Measurements from ENCODE around the gene RNF157. TPM values are rescaled to one million over a fixed set of nuclear protein-coding genes. Genes with fewer than 3 reads are reported as not detected.

The RNF157 gene
- total RNA-seq, 1 experiment from 2014 or later: 11.2 TPM

- Mint-ChIP-seq H3K36me3 (no peaks in the 10 kb centered on the region), H3K27me3 (ENCODE audit: low read depth) (peaks cover 4% of the 10 kb centered on the region; the same call in 1 of the 2 replicates), H3K9me3 (no peaks in the 10 kb centered on the region), H3K4me3 (no peak overlapping the region), H3K4me1 (peaks cover 9% of the 10 kb centered on the region), H3K27ac (no peak overlapping the region)
- TF ChIP-seq, protein P1, sequence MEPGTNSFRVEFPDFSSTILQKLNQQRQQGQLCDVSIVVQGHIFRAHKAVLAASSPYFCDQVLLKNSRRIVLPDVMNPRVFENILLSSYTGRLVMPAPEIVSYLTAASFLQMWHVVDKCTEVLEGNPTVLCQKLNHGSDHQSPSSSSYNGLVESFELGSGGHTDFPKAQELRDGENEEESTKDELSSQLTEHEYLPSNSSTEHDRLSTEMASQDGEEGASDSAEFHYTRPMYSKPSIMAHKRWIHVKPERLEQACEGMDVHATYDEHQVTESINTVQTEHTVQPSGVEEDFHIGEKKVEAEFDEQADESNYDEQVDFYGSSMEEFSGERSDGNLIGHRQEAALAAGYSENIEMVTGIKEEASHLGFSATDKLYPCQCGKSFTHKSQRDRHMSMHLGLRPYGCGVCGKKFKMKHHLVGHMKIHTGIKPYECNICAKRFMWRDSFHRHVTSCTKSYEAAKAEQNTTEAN (CRISPR knock-in tag; IDR thresholded peaks at IDR 0.05): peak; percentile 79; the same call in 1 of the 2 replicates
- TF ChIP-seq ZNF317 (CRISPR knock-in tag; IDR thresholded peaks at IDR 0.05; ENCODE audit: borderline replicate concordance, low read depth): no peak
- peak; percentile 75; the same call in 1 of the 2 replicates for TF ChIP-seq GABPB1 (CRISPR knock-in tag; IDR thresholded peaks at IDR 0.05)
- no peak for TF ChIP-seq CREM (CRISPR knock-in tag; IDR thresholded peaks at IDR 0.05)
- TF ChIP-seq CDX4 (CRISPR knock-in tag; IDR thresholded peaks at IDR 0.05; ENCODE audit: borderline replicate concordance): no peak
- TF ChIP-seq, protein P2, sequence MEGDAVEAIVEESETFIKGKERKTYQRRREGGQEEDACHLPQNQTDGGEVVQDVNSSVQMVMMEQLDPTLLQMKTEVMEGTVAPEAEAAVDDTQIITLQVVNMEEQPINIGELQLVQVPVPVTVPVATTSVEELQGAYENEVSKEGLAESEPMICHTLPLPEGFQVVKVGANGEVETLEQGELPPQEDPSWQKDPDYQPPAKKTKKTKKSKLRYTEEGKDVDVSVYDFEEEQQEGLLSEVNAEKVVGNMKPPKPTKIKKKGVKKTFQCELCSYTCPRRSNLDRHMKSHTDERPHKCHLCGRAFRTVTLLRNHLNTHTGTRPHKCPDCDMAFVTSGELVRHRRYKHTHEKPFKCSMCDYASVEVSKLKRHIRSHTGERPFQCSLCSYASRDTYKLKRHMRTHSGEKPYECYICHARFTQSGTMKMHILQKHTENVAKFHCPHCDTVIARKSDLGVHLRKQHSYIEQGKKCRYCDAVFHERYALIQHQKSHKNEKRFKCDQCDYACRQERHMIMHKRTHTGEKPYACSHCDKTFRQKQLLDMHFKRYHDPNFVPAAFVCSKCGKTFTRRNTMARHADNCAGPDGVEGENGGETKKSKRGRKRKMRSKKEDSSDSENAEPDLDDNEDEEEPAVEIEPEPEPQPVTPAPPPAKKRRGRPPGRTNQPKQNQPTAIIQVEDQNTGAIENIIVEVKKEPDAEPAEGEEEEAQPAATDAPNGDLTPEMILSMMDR (IDR thresholded peaks at IDR 0.05): peak; percentile 83
- TF ChIP-seq OVOL2 (CRISPR knock-in tag; IDR thresholded peaks at IDR 0.05; ENCODE audit: borderline replicate concordance): no peak
- no peak for TF ChIP-seq RELA (CRISPR knock-in tag; IDR thresholded peaks at IDR 0.05; ENCODE audit: borderline replicate concordance)
- TF ChIP-seq MYBL2 (CRISPR knock-in tag; IDR thresholded peaks at IDR 0.05): no peak
- TF ChIP-seq, protein P3, sequence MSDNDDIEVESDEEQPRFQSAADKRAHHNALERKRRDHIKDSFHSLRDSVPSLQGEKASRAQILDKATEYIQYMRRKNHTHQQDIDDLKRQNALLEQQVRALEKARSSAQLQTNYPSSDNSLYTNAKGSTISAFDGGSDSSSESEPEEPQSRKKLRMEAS (CRISPR knock-in tag; IDR thresholded peaks at IDR 0.05): peak; percentile 30; the same call in 1 of the 2 replicates
- no peak for TF ChIP-seq FOXP1 (CRISPR knock-in tag; IDR thresholded peaks at IDR 0.05; ENCODE audit: borderline replicate concordance)
- TF ChIP-seq CREB1 (CRISPR knock-in tag; IDR thresholded peaks at IDR 0.05): no peak
- POLR2A ChIA-PET: interaction anchor here (0.7 kb wide), 1 partner anchor 293 kb away, joined by 3 read pairs; no protein-coding TSS in a partner anchor
- CTCF ChIA-PET: interaction anchor here (0.6 to 3.6 kb wide), 72 partner anchors 8 to 1728 kb away, joined by 3 to 61 read pairs (median 6); partner anchors contain the start of genes EXOC7, FOXJ1, GALR2 and MRPL38
- ATAC-seq (peak; percentile 90), DNase-seq (ENCODE audit: low spot score) (peak; percentile 94)
Observed at GRCh38 chr17:76182016-76182764, 58.1 kb downstream of the RNF157 start.

DNA sequence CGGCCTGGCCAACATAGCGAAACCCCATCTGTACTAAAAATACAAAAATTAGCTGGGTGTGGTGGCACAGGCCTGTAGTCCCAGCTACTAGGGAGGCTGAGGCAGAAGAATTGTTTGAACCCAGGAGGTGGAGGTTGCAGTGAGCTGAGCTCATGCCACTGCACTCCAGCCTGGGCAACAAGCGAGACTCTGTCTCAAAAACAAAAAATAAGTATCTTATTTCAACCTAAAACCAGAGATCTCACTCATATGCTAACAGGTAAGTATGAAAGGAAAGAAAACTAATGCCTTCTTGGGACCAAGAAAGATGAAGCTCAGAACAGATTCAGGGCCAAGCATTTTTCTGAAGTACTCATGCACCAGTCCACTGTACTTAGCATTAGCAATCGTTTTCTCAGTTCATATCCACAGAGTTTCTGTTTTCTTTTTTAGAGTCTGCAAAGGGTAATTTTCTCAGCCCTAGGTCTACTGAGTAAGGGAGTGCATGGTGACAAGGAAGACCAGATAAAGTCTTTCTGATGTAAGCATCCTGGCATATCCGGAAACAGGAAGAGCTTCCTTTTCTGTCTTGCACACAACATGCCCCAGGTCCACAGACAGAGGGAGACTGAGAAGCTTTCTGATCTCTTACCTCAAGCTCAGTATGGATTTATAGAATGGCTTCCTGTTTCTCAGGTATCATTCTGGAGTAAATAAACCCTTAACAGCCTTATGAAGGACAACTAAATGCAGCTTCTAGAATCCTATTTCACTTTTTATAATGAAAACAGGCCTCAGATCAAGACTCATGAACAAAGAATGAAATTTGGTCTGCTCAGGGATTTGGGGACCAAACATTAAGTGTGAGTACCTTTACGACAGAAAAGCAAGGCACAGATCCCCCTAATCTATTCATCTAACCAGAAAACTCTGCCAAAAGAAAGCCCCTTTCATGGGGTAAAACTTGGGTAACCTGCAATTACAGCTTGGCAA is 60.5 kb downstream of the RNF157 start:
- POLR2A ChIA-PET: no interaction called here
- Mint-ChIP-seq H3K4me1 (peaks cover 17% of the 10 kb centered on the region), H3K27ac (peak overlapping the region; percentile 61; the same call in 1 of the 2 replicates), H3K27me3 (ENCODE audit: low read depth) (peaks cover 4% of the 10 kb centered on the region; the same call in 1 of the 2 replicates), H3K4me3 (no peak overlapping the region), H3K36me3 (no peaks in the 10 kb centered on the region), H3K9me3 (no peaks in the 10 kb centered on the region)
- DNase-seq (ENCODE audit: low spot score): no peak
- no peak for ATAC-seq
- CTCF ChIA-PET: interaction anchor here (0.6 to 6.4 kb wide), 20 partner anchors 10 to 191 kb away, joined by 3 to 56 read pairs (median 4); partner anchors contain the start of genes EXOC7 and UBALD2
- TF ChIP-seq, protein P4, sequence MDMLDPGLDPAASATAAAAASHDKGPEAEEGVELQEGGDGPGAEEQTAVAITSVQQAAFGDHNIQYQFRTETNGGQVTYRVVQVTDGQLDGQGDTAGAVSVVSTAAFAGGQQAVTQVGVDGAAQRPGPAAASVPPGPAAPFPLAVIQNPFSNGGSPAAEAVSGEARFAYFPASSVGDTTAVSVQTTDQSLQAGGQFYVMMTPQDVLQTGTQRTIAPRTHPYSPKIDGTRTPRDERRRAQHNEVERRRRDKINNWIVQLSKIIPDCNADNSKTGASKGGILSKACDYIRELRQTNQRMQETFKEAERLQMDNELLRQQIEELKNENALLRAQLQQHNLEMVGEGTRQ (CRISPR knock-in tag; IDR thresholded peaks at IDR 0.05): no peak
- TF ChIP-seq, protein P5, sequence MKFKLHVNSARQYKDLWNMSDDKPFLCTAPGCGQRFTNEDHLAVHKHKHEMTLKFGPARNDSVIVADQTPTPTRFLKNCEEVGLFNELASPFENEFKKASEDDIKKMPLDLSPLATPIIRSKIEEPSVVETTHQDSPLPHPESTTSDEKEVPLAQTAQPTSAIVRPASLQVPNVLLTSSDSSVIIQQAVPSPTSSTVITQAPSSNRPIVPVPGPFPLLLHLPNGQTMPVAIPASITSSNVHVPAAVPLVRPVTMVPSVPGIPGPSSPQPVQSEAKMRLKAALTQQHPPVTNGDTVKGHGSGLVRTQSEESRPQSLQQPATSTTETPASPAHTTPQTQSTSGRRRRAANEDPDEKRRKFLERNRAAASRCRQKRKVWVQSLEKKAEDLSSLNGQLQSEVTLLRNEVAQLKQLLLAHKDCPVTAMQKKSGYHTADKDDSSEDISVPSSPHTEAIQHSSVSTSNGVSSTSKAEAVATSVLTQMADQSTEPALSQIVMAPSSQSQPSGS (CRISPR knock-in tag; IDR thresholded peaks at IDR 0.05; ENCODE audit: borderline replicate concordance, low read depth): no peak
- TF ChIP-seq ZNF396 (CRISPR knock-in tag; IDR thresholded peaks at IDR 0.05; ENCODE audit: borderline replicate concordance): no peak
- TF ChIP-seq, protein P6, sequence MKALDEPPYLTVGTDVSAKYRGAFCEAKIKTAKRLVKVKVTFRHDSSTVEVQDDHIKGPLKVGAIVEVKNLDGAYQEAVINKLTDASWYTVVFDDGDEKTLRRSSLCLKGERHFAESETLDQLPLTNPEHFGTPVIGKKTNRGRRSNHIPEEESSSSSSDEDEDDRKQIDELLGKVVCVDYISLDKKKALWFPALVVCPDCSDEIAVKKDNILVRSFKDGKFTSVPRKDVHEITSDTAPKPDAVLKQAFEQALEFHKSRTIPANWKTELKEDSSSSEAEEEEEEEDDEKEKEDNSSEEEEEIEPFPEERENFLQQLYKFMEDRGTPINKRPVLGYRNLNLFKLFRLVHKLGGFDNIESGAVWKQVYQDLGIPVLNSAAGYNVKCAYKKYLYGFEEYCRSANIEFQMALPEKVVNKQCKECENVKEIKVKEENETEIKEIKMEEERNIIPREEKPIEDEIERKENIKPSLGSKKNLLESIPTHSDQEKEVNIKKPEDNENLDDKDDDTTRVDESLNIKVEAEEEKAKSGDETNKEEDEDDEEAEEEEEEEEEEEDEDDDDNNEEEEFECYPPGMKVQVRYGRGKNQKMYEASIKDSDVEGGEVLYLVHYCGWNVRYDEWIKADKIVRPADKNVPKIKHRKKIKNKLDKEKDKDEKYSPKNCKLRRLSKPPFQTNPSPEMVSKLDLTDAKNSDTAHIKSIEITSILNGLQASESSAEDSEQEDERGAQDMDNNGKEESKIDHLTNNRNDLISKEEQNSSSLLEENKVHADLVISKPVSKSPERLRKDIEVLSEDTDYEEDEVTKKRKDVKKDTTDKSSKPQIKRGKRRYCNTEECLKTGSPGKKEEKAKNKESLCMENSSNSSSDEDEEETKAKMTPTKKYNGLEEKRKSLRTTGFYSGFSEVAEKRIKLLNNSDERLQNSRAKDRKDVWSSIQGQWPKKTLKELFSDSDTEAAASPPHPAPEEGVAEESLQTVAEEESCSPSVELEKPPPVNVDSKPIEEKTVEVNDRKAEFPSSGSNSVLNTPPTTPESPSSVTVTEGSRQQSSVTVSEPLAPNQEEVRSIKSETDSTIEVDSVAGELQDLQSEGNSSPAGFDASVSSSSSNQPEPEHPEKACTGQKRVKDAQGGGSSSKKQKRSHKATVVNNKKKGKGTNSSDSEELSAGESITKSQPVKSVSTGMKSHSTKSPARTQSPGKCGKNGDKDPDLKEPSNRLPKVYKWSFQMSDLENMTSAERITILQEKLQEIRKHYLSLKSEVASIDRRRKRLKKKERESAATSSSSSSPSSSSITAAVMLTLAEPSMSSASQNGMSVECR (CRISPR knock-in tag; IDR thresholded peaks at IDR 0.05; ENCODE audit: borderline replicate concordance): no peak
- no peak for TF ChIP-seq IRF2 (CRISPR knock-in tag; IDR thresholded peaks at IDR 0.05; ENCODE audit: borderline replicate concordance, low read depth)
